SK-N-MC (cell line): ENCODE results near the gene CHID1.
A peak's percentile ranks its signal among the peaks of the same experiment; 100 is the strongest.

Experiments used
- DNase-seq: peaks from one replicate; pipeline ENCODE4 v3.0.0-alpha.2; 2011; ENCODE audit warnings: low read depth, low spot score
- H3K27ac ChIP-seq: fragments of 200-600 bp; sonication (generic); 2 replicates; pipeline ENCODE4 v1.5.1; 2016; ENCODE audit warnings: mixed run types
- H3K36me3 ChIP-seq: fragments of 200-600 bp; sonication (generic); 2 replicates; pipeline ENCODE4 v1.6.1; 2017; ENCODE audit warnings: antibody characterized with exemption, low read length, mixed read lengths; ENCODE audit not compliant: insufficient read depth
- H3K4me3 ChIP-seq: fragments of 200-600 bp; sonication (generic); 2 replicates; pipeline ENCODE4 v1.5.1; 2016
- H3K9ac ChIP-seq: fragments of 200-600 bp; sonication (generic); 2 replicates; pipeline ENCODE4 v1.8.0; 2017; ENCODE audit warnings: mixed run types, mixed read lengths; ENCODE audit not compliant: insufficient read length
- H3K9me3 ChIP-seq: fragments of 200-600 bp; sonication (generic); 2 replicates; pipeline ENCODE4 v1.6.1; 2017; ENCODE audit warnings: low read depth, mild to moderate bottlenecking, antibody characterized with exemption, low read length, moderate library complexity, mixed read lengths
- EZH2 ChIP-seq: fragments of 200-600 bp; sonication (generic); IDR thresholded peaks from one replicate; pipeline ENCODE4 v1.6.1; 2017; ENCODE audit warnings: antibody characterized with exemption
- FOXP2 ChIP-seq: optimal IDR thresholded peaks from 2 replicates; pipeline ENCODE3; 2011; ENCODE audit warnings: mild to moderate bottlenecking, moderate library complexity; ENCODE audit not compliant: insufficient read depth; ENCODE audit errors: extremely low read length, control extremely low read depth
- POLR2AphosphoS5 ChIP-seq: IDR thresholded peaks from 2 replicates; pipeline ENCODE4 v1.6.1; 2012; ENCODE audit warnings: mild to moderate bottlenecking, low read depth, low read length, borderline replicate concordance

The CHID1 gene

DNA sequence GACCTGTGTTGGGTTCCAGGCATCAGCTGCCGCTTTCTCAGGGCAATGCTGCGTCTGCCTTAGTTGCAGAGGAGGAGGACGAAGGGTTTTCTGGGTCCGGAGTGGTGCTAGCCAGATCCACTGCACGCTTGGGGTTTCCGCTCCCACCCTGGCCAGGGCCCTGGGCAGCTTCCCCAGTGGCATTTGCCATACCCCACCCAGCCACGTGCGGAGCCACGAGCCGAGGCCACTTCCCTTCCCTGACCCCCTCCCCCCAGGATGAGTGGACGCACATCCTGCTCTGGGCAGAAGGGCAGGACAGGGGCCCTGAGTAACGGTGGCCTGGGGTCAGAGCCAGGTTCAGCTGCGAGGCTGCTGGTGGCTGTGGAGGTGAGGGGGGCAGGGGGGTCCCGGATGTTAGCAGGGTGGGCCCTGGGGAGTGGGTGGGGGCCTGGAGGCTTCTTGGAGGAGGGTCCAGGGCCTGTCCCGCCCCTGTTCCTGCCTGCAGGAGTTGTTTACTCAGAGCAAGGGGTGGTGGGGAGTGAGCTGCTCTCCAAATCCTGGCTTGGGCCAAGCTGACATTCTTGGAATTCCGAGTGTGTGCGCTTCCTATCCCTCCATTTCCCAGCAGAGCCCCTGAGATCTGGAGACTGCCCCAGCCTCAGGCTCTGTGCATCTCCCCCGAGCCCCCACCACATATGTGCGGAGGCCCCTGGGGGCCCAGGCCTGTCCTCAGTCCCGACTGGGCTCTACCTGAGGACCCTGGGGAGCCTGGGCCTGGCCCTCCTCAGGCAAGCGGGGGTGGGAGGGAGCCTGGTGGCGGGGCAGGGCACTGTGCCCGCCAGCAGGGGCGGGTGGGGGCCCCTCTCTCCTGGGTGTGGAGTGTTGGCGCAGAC is 66.6 kb downstream of the CHID1 start:
- H3K9ac ChIP-seq = peak overlapping the region; percentile 95
- peak overlapping the region; percentile 86 for H3K27ac ChIP-seq
- no peak for DNase-seq
- H3K36me3 ChIP-seq = peaks cover 15% of the 10 kb centered on the region
- peak overlapping the region; percentile 97 for H3K4me3 ChIP-seq
- H3K9me3 ChIP-seq = no peaks in the 10 kb centered on the region
- TF ChIP-seq EZH2 (no peak), FOXP2 (peak; percentile 65)

DNA sequence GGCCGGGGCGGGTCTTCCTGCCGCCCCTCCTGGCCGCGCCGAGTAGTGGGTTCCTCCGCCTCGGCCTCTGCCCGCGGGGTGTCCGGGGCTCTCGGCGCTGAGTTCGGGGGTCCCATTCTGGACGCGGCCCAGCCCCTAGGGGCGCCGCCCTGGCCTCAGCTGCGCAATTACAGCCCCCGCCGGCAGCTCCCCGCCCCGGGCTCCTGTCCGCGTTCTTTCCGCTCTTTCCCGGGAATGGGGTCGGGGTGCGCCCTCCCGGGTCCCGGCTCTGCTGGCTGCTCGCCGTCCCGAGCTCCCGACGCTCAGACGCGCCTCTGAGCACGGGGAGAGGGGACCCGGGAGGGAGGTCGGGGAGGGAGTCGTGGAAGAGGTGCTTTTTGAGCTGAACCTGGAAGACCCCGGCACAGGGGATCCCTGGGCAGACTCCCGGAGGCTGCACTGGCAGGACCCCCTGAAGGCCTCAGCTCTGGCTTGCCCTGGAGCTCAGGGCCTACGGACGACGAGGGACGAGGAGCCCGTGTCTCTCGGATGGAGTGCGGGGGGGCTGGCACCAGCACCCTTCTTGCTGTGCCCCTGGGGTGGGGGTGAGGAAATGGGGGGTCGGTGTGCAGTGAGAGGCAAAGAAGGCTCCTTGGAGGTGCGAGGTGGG is 67.4 kb downstream of the CHID1 start:
- TF ChIP-seq EZH2 (no peak), FOXP2 (no peak), POLR2AphosphoS5 (no peak)
- Histone ChIP-seq H3K36me3 (peaks cover 22% of the 10 kb centered on the region), H3K4me3 (peak overlapping the region; percentile 97), H3K27ac (peak overlapping the region; percentile 86), H3K9me3 (no peaks in the 10 kb centered on the region), H3K9ac (peak overlapping the region; percentile 95)
- no peak for DNase-seq

DNA sequence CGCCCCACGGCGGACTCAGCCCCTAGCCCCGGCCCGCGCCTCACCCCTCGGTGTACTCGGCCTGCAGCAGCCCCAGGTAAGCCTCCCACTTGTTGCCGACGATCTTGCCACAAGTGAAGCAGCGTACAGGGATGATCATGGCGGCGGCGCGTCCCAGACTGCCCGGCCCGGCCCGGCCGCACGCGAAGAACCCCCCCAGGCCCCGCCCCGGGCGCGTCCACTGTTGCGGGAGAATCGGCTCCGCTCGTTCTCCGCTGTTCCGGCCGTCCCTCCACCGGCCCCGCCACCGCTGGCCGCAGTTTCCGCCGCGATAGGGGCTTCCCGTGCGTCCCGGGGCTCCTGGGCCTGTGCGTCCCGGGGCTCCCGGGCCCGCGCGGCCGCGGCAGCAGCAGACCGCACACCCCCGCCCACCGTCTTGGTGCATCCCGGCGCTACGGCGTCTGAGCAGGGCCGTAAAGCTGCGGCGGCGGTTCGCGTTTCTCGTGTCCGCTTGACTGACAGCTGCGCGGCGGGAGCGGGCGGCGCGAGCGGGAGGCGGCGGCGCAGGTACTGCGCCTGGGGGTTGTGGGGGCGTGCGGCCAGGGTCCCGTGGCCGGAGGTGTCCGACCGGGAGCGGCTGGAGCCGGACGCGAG is 68.1 kb downstream of the CHID1 start, which contains the start of the genes POLR2L and TSPAN4:
Gene POLR2L, minus strand, starts transcription at position 160 of the 633 bp plus-strand sequence. Its CDS starts 21 bp downstream, at position 139.
Gene TSPAN4, plus strand, starts transcription at position 483 of the 633 bp plus-strand sequence. CDS start 7,453 bp downstream, outside the sequence.
- Histone ChIP-seq H3K4me3 (peak within 1 kb of the TSS; percentile 97), H3K27ac (peak within 1 kb of the TSS; percentile 96), H3K9me3 (no peaks in the 10 kb centered on the region), H3K9ac (peak within 1 kb of the TSS; percentile 95), H3K36me3 (peaks cover 28% of the 10 kb centered on the region)
- TF ChIP-seq FOXP2 (no peak), POLR2AphosphoS5 (peak; percentile 97), EZH2 (no peak)
- DNase-seq = no peak

DNA sequence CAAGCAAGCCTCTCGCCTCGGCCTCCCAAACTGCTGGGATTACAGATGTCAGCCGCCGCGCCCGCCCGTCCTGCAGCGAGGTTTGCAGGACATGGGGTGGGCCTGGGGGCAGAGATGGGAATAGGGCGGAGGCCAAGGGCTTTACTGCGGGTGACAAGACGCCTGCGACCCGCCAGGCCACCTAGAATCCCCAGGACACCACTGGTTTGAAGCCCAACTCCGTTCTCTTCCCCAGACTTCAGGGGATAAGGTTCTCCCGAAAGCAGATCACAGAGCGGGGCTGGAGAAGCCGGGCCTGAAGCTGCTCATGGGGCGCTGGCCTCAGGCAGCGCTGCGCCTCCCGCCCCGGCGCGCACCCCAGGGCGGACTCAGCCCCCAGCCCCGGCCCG is 68.6 kb downstream of the CHID1 start:
- DNase-seq = no peak
- H3K4me3 ChIP-seq = peak overlapping the region; percentile 97
- H3K9ac ChIP-seq = peak overlapping the region; percentile 95
- peaks cover 34% of the 10 kb centered on the region for H3K36me3 ChIP-seq
- H3K27ac ChIP-seq = peak overlapping the region; percentile 96
- TF ChIP-seq FOXP2 (no peak), EZH2 (no peak)
- H3K9me3 ChIP-seq = no peaks in the 10 kb centered on the region

DNA sequence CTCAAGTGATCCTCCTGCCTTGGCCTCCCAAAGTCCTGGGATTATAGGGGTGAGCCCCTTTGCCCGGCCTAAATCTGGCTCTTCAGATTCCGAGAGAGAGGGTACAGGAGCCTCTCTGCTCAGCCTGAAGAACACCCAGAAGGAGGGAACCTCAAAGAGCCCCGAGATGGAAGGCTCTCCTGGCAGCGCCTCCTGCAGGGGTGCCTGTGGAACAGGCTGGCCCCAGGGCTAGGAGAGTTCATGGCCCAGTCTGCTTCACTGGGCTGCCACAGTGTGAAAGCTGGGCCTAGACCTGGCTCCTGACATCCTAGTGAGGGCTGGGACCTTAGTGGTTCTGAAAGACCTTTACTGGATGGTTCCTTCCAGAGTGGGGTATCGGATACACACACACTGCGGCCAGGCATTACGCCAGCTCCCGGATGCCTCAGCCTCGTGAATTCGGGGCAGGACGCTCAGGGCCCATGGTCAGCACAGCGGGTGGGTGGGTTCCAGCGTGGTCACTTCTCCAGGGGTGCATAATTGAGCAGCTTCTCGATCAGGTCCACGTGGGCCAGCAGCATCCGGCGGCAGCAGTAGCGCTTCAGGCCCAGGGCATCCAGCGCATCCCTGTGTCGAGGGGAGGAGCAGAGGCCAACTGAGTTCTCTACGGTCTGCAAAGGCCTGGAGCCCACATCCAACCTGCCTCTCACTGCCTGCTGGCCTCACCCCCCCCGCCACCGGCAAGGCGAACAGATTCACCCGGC is 70.6 kb downstream of the CHID1 start:
- peak overlapping the region; percentile 9; the same call in 1 of the 2 replicates for H3K27ac ChIP-seq
- H3K9ac ChIP-seq = peak overlapping the region; percentile 12
- TF ChIP-seq POLR2AphosphoS5 = no peak
- no peak for TF ChIP-seq FOXP2
- no peak for TF ChIP-seq EZH2
- peaks cover 37% of the 10 kb centered on the region for H3K36me3 ChIP-seq
- no peak for DNase-seq
- H3K4me3 ChIP-seq = peak overlapping the region; percentile 97
- H3K9me3 ChIP-seq = no peaks in the 10 kb centered on the region

DNA sequence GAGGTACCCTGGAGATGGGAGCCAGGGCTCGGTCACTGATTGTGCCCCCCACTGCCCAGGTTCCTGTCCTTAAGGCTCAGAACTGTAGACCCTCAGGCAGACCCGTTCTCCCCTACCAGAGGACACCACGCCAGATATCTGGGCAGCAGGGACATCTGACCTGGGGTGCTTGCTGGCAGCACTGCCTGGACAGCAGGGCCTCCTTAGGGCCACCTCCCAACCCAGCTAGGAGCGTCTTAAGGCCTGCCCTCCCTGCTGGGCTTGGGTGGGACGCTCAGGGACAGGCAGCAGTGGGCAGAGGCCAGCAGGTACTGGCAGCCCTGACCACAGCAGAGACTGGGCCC is 71.4 kb downstream of the CHID1 start:
- no peaks in the 10 kb centered on the region for H3K9me3 ChIP-seq
- TF ChIP-seq POLR2AphosphoS5 (peak; percentile 71; the same call in 1 of the 2 replicates), EZH2 (no peak), FOXP2 (no peak)
- no peak overlapping the region for H3K4me3 ChIP-seq
- H3K9ac ChIP-seq = no peak overlapping the region
- no peak for DNase-seq
- H3K36me3 ChIP-seq = peaks cover 37% of the 10 kb centered on the region
- peak overlapping the region; percentile 9; the same call in 1 of the 2 replicates for H3K27ac ChIP-seq

DNA sequence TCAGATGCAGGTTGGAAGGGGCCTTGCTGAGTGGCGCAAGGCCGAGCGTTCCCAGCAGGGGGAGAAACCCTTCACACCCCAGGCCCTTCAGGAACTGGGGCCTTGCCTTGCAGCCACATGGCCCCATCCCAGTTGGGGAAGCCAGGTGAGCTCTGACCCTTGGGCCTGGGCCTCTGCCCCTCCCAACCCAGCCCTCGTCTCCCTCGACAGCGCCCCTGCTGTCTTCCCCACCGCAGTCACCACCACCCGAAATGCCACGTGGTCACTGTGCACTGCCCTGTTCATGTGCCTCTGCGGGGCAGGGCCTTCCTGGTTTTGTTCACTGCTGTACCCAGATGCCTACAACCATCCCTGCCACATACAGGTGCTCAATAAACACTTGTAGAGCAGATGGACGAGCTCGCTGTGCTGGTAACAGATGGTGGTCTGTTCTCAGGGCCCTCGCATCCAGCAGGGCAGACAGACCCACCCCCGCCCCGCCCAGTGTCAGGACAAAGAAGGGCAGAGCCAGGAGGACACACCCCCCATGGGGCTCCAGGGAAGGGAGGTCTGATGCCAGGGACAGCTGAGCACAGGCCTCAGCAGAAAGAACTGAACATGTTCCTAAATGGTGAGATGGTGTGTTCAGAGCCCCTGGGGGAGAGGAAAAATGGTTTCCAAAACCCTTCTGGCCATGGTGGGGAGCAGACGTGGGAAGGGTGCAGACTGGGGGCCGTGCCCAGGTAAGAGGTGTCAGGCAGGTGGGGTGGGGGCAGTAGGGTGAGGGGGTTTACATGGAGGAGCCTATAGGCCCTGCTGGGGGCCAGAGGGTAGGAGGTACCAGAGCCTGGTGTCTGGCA is 72.0 kb downstream of the CHID1 start:
- peaks cover 37% of the 10 kb centered on the region for H3K36me3 ChIP-seq
- no peak overlapping the region for H3K9ac ChIP-seq
- no peaks in the 10 kb centered on the region for H3K9me3 ChIP-seq
- TF ChIP-seq EZH2 (no peak), POLR2AphosphoS5 (no peak; the same call in none of the 2 replicates), FOXP2 (no peak)
- H3K4me3 ChIP-seq = no peak overlapping the region
- no peak for DNase-seq
- H3K27ac ChIP-seq = no peak overlapping the region; the same call in 1 of the 2 replicates
